Measurements from ENCODE around the gene CDCA8.

Gene CDCA8

DNA sequence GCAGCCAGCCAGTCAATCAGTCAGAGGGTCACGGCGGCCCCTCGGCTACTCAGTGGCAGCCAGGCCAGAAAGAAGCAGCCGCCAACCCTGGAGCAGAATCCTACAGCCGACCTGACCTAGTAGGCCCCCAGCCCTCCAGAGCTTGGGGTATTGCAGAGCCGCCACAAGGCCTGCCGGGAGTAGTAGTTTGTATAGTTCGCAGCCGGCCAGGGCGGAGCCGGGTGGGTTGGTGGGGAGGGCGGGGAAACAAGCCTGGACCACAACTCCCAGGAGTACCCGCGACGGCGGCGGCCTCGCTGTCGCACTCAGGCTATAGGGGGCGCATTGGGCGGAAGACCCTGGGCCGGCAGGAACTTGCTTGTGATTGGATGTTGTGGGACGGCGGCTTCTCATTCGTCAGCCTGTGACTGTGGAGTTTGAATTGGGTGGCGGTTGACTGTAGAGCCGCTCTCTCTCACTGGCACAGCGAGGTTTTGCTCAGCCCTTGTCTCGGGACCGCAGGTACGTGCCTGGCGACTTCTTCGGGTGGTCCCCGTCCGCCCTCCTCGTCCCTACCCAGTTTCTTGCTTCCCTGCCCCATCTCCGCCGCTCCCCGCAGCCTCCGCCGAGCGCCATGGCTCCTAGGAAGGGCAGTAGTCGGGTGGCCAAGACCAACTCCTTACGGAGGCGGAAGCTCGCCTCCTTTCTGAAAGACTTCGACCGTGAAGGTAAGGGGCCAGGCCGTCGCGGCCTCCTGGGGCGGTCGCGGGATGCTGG is at the start of gene CDCA8:
Gene CDCA8 (plus strand): TSS at position 439 of the 756 bp plus-strand sequence. CDS start 175 bp downstream, at position 614.
- DNase-seq: peak; percentile 98 to 99

GRCh38 chr1:37647281-37647680 is 45.0 kb upstream of the CDCA8 start:
- DNase-seq: no peak

- DNase-seq: no peak
These were observed 42.1 kb upstream of the CDCA8 start for GRCh38 chr1:37650173-37650572.

DNA sequence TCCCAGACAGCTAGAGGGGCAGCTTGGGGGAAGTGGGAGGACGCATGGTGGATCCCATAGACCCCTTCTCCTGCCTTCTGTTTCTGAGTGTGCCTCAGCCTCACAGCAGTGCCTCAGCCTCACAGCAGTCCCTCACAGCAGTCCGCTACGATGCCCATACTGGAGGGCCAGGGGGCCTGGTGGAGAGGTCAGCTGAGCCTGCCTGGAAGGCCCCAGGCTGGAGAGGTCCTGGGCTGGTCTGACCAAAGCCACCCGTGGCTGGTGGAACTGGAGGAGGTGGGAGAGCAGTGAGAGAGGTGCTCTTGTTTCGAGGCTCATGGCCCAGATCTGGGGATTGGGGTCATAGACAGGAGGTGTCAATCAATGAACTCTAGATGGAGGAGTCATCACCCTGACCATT is 41.6 kb upstream of the CDCA8 start:
- DNase-seq: no peak

DNA sequence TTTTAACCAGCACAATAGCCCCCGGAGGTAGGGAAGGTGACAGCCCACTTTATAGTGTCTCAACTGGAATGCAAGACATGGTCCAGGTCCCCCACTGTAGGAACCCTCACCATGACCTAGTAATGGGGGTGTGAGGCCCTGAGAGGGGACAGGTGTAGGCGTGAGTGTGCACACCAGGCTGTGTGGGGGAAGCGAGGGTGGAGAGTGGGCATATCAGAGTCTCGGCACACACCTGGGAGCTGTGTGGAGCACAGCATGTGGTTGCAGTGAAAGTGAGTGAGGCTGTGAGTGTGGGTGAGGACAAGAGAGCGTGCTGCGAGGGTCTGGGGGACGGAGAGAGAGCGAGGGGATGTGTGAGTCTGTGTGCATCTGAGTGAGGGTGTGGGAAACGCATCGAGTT is 40.5 kb upstream of the CDCA8 start:
- DNase-seq: no peak

GRCh38 chr1:37652976-37653375 is 39.3 kb upstream of the CDCA8 start:
- DNase-seq: no peak

DNA sequence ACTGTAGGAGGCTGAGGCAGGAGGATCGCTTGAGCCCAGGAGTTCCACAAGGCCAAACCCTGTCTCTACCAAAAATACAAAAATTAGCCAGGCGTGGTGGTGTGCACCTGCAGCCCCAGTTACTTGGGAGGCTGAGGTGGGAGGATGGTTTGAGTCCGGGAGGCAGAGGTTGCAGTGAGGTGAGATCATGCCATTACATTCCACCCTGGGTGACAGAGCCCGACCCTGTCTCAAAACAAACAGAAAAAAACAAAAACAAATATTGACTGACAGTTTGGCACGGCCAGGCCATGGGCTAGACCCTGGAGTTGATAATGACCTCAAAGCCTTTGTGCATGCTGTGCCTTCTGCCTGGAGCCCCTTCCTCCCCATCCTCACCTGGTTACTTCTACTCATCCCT is 38.4 kb upstream of the CDCA8 start:
- DNase-seq: no peak

DNA sequence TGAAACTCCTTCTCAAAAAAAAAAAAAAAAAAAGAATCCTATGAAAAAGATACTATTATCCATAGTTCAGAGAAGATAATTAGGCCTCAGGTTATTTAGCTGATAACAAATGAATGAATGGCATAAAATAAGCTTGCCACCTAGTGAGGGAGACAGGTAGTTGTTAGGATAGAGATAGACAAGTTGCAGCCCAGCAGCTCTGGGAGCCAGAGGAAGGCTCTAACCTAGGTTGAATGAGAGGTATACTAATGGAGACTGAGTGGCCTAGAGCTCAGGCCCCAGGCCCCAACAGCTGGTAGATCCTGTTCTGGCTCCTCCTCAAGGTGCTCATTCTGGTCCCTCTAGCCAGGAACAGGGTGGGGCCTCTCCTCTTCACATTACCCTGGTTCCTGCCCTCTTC is 37.0 kb upstream of the CDCA8 start:
- DNase-seq: no peak

DNA sequence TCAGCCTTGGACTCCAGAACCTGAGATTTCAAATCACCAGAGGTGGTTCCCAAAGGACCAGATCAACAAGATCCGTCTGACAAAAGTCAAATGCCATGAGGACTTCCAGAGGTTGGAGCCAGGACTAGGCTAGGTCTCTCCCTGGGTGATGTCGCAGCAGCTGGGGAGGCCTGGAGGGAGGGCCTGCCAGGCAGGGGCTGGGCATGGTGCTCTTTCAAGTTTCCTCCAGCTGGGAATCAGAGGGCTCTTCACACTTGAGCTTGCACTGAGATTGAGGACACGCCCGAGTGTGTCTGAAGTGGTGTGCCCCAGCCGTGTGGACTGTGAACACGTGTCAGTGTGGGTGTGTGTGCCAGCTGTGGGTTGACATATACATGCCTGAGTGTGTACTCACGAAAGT is 36.3 kb upstream of the CDCA8 start:
- DNase-seq: no peak

DNA sequence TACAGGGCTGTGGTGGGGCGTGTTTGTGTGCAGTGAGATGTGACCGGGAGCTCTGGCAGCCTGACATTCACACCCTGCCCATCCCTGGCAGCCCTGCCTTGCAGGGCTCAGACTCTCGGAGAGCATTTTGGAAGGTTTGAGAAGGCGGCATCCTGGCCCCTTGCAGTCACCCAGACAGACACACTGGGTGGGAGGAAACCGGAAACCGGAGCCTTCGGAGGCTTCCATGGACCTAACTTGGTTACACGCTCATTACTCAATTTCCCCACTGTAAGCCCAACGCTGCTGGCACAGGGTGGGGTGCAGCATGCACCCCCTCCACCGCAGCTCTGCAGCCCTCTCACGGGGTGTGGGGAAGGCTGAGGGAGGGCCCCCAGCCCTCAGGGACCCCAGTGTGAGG is 35.4 kb upstream of the CDCA8 start:
- no peak for DNase-seq

- DNase-seq: no peak
These were observed 34.5 kb upstream of the CDCA8 start for GRCh38 chr1:37657620-37658412.

- no peak for DNase-seq
These were observed 33.8 kb upstream of the CDCA8 start for GRCh38 chr1:37658486-37658885.

- DNase-seq: no peak
These were observed 31.7 kb upstream of the CDCA8 start for GRCh38 chr1:37660664-37661063.

DNA sequence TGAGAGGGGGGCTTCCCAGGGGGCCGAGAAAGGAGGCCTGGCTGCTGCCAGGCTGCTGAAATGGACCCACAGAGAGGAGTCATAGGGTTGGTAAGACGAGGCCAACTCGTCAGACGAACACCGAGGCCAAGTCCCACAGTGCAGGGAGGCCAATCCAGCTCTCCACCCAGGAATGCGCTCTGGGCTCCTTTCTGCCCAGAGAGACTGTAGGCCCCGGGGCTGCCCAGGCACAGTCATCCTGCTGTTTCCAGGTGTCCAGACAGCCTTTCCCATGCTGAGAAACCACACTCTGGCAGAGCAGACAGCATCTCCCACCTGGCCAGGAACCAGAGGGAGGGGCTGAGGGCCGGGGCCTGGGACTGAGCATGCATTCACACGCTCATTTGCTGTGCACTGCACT is 30.9 kb upstream of the CDCA8 start:
- no peak for DNase-seq

GRCh38 chr1:37662031-37662755 is 30.1 kb upstream of the CDCA8 start:
- no peak for DNase-seq

DNA sequence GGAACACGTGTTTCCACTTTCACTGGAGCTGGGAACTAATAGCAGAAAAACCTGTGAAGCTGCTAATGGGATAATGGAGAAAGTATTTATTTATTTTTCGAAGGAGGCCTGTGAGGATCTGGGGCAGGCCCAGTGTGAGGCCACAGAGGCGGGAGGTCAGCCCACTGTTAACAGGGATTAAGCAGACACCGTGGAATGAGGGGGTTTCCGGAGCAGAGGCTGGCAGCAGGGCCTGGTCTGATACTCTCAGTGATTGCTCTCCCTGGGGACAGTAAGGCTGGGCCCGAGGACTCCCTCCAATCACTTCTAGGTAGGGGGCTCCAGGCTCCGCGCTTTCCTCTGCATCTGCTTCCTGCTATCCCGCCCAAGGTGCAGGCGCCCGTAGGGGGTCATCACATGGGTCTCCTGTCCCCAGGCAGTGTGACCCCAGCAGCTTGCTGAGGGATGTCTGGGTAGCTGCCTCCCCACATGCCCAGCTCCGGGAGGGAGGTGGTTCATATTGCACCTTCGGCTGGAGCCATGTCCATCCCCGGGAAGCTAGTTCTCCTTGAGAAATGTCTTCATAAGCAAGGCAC is 28.8 kb upstream of the CDCA8 start:
- no peak for DNase-seq

- DNase-seq: no peak
These were observed 26.0 kb upstream of the CDCA8 start for GRCh38 chr1:37666241-37666867.

- DNase-seq: no peak
These were observed 25.2 kb upstream of the CDCA8 start for GRCh38 chr1:37667023-37667671.

- DNase-seq: no peak
These were observed 22.2 kb upstream of the CDCA8 start for GRCh38 chr1:37670133-37670532.

GRCh38 chr1:37671261-37671660 is 21.1 kb upstream of the CDCA8 start:
- DNase-seq: no peak

DNA sequence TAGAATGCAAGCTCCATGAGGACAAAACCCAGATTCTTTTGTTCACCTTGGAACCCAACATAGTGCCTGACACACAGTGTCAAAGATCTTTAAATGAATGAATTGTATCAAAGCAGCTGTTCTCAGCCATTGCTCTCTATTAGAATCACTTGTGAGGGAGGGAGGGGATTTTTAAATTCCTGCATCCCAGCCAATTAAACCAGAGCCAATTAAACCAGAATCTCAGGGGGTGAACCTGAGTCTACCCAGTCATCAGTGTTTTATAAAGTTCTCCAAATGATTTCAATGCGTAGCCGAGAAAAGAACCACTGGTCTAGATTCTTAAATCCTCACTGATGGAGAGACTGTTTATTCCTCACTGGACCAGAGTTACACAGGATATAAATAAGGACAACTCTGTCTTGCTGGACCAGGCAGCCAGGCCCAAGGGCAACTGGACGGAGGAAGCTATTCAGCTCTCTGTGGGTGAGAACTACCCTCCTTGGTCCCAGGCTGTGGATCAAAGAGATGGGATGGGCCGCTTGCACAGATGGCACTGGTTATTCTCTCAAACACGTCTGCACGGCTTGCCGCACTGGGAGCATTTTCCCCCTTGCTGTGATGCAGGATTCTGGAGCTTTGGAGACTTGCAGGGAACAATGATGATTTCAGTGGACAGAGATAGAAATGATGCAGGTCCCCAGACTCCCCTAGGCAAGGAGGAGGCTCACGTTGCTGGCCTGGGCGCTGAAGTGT is 20.0 kb upstream of the CDCA8 start:
- no peak for DNase-seq

DNA sequence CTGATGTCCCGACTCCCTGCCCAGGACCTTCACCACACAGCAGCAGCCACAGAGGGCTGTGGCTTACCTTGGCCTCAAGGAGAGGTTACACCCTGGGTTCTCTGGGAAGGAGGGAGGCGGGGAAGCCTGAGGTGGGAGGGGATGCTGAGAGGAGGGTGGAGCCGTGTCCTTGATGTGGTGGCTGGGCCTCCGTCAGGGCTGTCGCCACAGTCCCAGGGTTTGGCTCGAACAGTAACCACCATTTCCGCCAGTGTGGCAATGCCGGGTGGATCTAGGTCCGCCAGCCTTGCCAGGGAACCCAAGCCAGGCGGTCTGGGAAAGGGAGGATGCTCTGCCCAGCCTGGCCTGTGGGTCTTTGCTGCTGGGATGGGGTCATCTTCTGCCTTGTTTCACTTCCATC is 18.4 kb upstream of the CDCA8 start:
- DNase-seq: peak; percentile 55 to 75

Measured in CD4-positive, alpha-beta T cell treated with Interleukin-4 for 1 hour (primary cell).